Measurements from ENCODE around the gene GCH1.
A peak's percentile ranks its signal among the peaks of the same experiment; 100 is the strongest.
"Not testable (repeated sequence)": the region's sequence is repeated elsewhere in the genome, so short reads cannot be mapped to it uniquely, and the experiment has no call there.

The GCH1 gene

DNA sequence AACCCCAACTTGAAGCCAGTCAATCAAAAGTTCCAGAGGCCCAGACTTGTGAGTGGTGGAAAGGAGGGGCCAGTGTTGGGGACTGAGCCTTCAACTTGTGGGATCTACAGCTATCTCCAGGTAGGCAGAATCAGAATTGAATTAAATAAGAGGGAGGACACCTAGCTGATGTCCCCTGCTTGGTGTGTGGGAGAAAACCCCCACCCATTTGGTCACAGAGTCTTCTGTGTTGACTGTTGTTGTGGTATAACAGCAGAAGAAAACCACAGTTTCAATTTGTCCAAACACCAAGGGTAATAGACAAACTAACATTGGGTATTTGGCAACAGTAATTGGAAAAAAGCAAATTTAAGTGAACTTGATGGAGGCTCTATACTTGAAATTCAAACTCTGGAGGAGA, 3.4 kb upstream of the GCH1 start:
- no peak for DNase-seq

DNA sequence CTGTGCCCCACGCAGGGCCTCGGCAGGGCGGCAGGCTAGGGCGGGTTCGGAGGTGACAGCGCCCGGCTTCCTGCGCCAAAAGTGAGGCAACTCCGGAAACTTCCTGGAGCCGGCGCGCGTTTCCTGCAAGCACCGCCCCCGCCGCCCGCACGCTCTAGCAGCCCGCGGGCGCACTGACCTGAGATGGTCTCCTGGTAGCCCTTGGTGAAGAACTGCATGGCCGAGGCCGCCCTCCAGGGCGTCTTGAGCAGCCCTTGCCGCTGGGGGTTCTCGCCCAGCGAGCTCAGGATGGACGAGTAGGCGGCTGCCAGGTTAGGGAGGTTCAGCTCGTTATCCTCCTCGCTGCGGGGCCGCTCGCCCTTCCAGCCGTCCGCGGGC, 494 bp downstream of the GCH1 start:
- peak; percentile 72 for DNase-seq

DNA sequence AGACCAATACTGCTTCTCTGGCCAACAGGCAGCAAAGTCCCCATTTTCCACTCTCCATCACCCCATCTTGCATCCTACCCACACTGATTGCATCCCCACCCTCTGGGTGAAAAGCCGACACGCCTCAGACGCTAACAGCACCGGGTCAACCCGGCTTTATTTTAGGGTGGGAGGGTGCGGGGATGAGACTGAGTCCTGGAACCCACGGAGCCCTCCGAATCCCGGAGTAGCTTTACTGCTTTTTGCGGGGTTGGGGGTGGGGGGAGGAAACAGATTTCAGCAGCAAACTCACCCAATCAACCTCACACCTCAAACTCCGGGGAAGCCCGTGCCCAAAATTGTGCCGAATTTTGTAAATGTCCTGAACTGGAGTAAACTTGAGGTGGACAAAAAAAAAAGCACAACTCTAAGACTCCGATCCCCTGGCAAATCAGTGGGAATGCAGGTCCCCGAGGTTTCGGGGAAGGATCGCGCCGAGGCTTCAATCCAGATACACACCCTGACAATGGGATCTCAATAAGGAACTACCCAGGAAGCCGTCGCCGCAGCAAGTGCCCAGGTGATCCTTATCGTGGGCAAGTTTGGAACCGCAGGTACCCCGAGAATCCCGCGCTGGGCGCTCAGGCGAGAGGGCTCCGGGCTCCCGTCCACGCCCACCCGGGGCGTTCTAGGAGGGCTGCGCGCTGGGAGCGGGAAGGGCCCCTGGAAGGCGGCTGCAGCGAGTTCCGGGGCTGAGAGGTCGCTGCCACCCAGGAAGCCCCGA, 1.1 kb downstream of the GCH1 start:
- peak; percentile 6 for DNase-seq

DNA sequence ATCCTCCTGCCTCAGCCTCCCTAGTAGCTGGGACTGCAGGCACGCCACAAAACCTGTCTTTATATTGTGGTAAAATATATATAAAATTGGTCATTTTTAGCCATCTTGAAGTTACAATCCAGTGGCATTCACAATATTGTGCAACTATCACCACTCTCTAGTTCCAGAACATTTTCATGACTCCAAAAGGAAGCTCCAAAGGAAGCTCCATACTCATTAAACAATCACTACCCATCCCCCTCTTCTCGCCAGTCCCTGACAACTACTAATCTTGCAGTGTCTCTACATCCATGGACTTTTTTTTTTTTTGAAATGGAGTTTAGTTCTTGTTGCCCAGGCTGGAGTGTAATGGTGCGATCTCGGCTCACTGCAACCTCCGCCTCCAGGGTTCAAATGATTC, 3.1 kb downstream of the GCH1 start:
- no peak for DNase-seq

DNA sequence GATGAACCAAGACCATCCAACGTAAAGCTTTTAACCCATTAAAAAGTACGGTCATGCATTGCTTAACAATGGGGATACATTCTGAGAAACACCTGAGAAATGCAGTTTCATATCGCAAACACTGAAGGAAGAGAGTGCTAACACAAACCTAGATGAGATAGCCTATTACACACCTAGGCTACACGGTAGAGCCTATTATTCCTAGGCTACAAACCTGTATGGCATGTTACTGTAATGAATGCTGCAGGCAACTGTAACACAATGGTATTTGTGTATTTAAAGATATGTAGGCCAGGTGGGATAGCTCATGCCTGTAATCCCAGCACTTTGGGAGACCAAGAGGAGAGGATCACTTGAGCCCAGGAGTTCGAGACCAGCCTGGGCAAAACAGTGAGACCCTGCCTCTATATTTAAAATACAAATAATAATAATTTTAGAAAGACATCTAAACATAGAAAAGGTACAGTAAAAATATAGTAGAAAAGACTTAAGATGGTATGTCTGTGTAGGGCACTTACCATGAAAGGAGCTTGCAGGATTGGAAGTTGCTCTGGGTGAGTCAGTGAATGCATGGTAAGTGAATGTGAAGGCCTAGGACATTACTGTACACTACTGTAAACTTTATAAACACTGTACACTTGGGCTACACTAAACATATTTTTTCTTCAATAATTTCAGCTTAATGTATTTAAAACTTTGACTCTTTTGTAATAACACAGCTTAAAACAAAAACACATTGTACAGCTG, 4.6 kb downstream of the GCH1 start:
- not testable (repeated sequence) for DNase-seq

DNA sequence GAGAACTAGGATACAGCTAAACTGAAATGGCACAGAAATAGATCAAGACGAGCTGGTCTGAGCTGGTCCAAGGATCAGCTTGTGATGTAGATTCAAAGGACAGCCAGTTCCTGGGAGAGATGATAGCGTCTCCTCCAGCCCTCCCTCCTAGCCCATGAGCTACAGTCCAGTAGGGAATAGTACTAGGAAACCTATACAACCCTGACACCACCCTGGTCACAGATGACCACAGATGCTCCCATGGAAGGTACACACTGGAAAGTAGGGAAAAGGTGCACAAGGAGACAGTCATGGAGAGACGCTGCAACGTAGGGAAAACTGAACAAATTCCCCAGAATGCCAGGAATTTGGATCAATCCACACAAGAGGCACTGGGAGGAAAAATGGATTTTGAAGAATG, 6.9 kb downstream of the GCH1 start:
- no peak for DNase-seq

DNA sequence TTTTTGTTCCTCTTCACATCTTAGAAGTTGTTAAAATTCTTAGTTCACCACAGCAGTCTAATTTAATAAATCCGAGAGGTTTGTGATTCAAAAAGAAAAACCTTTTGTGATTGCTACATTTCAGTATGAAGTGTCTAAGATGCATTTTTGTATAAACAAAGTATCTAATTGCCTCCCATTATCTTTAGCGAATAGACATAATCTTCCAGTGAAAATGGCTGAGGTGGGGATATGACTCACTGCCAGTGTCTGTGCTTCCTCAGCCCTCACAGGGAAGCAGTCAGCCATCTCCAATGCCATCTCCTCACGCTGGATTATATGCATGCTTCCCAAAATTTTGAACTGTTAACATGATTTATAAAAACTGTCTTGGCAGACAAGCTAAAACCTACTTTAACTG, 7.6 kb downstream of the GCH1 start:
- DNase-seq = no peak

DNA sequence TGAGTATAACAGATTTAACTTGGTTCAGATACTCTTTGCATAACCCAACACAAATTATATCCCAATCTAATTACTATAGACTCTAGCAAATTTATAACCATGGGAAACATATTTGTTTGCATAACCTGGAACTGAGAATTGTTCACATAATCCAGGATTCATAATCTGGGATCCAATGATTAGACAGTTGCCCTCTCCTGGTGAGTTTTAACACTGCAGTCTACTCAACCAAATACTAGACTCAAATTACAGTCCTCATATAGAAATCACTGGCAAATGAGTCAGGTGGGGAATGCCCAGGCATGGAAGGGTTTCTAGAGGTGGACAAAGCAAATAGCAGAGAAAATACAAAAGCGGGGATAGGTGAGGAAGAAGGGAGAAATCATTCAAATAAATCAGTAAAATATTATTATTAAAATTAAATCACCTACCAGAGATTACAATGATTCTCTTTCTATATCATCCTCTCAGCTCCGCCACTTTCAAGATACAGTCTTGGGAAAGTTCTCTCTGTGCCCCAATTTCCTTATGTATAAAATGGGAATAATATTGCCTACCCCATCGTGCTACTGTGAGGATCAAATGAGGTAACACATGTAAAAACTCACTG, 9.4 kb downstream of the GCH1 start:
- peak; percentile 22 for DNase-seq

DNA sequence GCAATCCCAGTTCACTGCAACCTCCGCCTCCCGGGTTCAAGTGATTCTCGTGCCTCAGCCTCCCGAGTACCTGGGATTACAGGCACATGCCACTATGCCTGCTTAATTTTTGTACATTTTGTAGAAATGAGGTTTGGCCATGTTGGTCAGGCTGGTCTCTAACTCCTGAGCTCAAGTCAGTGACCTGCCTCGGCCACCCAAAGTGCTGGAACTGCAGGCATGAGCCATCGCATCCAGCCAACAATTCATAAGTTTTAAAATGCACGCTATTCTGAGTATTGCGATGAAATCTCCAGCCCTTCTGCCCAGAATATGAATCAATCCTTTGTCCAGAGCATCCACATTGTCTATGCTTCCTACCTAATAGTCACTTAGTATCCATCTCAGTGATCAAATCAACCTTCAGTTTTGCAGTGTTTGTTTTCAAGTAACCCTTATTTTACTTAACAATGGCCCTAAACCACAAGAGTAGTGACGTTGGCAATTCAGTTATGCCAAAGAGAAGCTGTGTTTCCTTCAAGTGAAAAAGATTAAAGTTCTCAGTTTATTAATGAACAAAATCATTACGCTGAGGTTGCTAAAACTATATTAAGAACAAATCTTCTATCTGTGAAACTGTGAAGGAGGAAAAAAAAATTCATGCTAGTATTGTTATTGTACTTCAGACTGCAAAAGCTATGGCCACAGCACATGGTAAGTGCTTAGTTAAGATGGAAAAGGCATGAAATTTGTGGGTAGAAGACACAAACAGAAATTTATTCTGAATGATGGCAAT, 11.0 kb downstream of the GCH1 start:
- DNase-seq = no peak

DNA sequence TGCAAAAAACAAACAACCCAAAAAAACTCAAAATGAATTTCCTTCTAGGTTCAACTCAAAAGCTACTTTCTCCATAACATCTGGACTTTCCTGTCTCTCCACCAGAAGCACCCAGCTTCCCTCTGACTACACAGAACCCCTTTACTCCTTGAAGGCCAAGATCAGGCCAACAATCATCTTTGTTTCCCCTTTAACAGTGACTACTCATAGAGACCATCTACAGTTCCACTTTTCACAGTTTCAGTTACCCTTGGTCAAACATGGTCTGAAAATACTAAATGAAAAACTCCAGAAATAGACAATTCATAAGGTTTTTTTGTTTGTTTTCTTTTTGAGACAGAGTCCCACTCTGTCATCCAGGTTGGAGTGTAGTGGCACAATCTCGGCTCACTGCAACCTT, 11.8 kb downstream of the GCH1 start:
- DNase-seq = no peak

DNA sequence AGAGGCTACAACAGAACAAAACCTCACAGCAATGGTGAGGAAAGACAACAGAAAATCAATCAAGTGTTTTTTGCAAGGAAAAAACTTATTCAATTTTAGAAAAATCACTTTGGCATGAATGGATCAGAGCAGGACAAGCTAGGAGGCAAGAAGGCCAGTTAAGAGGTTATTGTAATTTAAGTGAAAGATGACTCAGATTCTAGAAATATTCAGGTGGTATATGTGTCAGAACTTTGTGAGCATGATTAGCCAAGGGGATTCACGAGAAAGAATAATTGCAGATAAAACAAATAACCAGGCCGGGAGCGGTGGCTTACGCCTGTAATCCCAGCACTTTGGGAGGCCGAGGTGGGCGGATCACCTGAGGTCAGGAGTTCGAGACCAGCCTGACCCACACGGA, 12.7 kb downstream of the GCH1 start:
- DNase-seq = no peak

DNA sequence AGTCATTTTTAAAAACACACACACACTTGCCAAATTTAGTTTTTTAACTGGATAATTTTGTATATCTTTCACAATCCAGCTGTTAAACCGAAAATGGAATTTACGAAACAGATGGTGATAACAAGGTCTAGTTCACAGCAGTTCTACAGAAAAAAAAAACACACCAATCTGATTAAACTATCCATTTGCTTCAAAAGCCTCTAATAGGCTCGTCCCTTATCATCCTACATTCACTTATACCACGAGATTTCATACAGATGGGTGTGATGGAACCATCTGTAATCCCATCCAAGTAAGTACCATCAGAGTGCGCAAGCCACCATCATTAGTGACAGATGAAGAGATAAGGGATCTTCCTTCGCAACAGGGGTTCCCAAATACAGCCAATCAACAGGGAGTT, 20.1 kb downstream of the GCH1 start:
- DNase-seq = no peak

DNA sequence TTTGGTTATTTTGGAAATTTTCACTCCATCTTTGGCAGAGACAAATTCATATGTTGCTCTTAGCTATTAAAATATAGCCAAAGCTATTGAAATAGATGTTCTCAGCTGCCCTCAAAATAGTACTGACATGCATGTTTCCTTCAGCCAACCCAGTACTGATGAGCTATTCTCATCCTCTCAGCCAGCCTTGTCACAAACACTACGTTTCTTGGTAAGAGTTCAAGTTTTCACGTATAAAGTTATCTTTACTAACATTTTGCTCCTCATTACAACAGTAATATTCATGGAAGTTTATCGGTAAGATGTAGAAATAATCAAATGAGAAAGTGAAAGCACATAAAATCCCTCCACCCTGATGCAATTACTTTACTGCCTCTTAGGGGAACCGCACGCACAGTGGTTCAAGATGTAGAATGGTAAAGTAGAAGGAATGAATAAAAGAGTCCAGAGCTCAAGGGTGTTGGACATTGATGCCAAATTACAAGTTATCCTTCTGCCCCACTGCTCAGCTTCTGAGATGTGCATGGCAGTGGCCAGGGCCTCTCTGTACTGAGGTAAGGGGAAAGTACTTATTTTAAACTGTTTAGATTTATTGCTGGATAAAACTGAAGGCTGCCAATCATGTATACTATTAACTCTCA, 20.7 kb downstream of the GCH1 start:
- DNase-seq = no peak

DNA sequence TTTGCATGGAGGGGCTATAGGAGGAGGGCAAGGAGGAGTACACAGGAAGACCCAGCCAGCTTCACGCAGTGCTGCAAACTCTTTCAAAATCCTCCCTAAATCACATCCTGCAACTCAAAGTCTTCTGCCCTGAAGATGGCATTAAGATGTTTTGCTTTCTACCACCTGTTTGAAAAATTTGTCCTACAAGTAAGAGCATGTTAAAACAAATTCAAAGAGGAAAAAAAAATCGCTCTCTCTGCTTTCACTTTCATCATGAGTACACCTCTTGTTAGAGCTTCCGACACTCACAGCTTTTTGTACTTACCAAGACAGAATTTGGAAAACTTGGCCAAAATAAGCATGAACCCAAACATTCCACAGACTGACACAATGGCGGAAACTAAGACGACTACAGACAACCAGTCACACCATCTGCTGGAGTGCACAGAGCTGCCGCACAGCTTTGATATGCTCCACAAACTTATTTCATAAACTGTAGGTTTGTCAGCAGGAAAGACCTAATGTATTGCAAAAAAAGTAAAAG, 21.3 kb downstream of the GCH1 start:
- peak; percentile 45 for DNase-seq

DNA sequence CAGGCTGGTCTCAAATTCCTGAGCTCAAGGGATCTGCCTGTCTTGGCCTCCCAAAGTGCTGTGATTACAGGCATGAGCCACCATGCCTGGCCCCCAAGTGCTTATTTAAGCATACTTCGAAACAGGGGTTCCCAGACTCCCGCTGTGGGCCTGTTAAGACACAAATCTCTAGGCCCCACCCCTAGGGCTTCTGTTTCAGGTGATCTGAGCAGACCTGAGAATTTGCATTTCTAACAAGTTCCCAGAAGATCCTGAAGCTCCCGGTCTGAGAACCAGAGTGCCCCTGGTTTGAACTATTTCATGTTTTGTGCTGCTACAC, 25.0 kb downstream of the GCH1 start:
- no peak for DNase-seq

DNA sequence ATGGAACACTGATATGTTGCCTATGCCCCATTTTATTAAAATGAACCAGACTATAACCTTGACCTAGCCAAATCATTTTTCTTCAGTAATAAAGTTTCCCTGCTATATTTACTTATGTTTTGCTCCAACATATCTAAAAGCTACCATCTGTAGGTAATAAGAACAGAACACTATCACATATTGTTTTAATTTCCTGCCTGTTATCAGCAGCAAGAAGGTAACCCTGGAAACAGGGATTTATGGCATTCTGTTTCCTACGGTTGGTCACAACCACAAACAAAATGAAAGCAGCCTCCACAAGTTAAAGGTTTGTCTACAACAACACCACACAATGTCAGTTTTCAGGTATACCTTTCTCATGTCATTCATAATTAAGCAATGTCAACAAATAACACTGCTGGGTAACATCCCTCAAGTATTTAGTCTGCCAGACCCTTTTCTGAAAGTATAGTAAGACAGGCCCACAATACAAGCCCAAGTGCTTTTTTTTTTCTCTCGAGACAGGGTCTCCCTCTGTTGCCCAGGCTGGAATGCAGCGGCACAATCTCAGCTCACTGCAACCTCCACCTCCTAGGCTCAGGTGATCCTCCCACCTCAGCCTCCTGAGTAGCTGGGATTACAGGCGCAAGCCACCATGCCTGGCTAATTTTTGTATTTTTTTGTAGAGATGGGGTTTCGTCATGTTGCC, 25.5 kb downstream of the GCH1 start:
- no peak for DNase-seq

DNA sequence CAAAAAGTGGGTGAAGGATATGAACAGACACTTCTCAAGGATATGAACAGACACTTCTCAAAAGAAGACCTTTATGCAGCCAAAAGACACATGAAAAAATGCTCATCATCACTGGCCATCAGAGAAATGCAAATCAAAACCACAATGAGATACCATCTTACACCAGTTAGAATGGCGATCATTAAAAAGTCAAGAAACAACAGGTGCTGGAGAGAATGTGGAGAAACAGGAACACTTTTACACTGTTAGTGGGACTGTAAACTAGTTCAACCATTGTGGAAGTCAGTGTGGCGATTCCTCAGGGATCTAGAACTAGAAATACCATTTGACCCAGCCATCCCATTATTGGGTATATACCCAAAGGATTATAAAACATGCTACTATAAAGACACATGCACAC, 27.0 kb downstream of the GCH1 start:
- not testable (repeated sequence) for DNase-seq

DNA sequence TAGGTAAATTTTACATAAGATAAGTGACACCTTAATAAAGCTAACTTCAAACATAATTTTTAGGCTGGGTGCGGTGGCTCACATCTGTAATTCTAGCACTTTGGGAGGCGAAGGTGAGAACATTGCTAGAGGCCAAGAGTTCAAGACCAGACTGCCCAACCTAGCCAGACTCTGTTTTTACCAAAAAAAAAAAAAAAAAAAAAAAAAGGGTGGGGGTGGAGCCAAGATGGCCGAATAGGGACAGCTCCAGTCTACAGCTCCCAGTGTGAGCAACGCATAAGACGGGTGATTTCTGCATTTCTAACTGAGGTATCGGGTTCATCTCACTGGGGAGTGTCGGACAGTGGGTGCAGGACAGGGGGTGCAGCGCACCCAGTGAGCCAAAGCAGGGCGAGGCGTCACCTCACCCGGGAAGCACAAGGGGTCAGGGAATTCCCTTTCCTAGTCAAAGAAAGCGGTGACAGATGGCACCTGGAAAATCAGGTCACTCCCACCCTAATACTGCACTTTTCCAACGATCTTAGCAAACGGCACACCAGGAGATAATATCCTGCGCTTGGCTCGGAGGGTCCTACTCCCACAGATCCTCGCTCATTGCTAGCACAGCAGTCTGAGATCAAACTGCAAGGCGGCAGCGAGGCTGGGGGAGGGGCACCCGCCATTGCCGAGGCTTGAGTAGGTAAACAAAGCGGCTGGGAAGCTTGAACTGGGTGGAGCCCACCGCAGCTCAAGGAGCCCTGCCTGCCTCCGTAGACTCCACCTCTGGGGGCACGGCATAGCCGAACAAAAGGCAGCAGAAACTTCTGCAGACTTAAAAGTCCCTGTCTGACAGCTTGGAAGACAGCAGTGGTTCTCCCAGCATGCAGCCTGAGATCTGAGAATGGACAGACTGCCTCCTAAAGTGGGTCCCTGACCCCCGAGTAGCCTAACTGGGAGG, 32.2 kb downstream of the GCH1 start:
- DNase-seq = not testable (repeated sequence)

DNA sequence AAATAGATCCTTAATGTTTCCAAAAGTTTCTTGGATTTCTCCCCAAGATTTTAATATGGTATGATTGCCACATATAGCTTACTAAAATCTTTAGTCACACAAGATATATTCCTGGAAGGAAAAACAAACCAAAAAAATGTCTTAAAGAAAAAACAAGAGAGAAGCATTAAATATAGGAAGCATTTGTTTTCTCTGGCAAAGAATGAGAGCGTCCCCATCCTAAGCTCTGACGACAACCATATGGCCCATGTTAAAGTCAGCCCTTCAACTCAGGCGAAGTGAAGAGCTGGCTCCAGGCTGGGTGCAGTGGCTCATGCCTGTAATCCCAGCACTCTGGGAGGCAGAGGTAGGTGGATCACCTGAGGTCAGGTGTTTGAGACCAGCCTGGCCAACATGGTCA, 35.6 kb downstream of the GCH1 start:
- no peak for DNase-seq

DNA sequence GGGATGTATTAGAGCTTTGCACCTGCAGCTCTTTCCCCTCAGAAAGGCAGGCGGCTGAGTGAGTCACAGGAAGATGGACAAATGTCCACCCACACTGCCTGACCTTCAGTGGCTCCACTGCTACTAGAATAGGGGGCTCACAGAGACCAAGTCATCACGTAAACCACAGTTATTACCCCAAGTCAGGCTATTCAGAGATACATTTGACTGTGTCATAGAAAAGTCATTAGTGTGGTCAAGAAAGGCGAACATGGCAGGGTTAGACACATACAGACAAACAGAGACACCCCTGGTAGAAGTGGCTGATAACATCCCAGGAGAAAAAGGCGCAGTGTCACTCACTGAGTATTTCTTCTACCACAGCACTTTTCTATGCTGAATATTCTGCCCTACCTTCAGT, 36.0 kb downstream of the GCH1 start:
- no peak for DNase-seq

DNA sequence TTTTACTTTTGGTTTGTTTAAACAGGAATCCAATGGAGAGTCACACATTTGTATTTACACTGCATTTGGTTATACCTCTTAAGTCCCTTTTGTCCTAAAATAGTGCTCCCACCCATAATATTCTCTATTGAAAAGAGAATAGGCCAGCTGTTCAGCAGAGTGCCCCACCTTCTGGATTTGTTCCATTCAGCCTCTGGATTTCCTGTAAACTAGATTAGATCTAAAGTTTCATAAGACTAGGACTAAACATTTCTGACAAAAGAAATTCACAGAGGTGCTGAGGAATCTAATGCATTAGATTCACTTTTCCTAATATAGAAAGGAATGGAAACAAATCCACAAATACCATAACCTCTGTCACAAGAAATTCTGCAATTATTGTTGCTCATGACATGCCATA, 38.1 kb downstream of the GCH1 start:
- DNase-seq = no peak
